Left forelimb (tissue), 1 donor: ENCODE data around the gene RPL29.
A peak's percentile ranks its signal among the peaks of the same experiment; 100 is the strongest.
"Not testable (repeated sequence)": the region's sequence is repeated elsewhere in the genome, so short reads cannot be mapped to it uniquely, and the experiment has no call there.

Source experiments
- DNase-seq: peaks from one replicate; pipeline ENCODE4 v3.0.0-alpha.2; 2018; ENCODE audit warnings: low spot score

The RPL29 gene

GRCh38 chr3:52005571-52005986 is 9.9 kb upstream of the RPL29 start:
- peak; percentile 77 for DNase-seq

GRCh38 chr3:52004906-52005395 is 9.3 kb upstream of the RPL29 start:
- DNase-seq, result no peak

GRCh38 chr3:52004163-52004787 is 8.6 kb upstream of the RPL29 start:
- peak; percentile 78 for DNase-seq

- DNase-seq, result no peak
Measured at GRCh38 chr3:52002748-52003147, 7.1 kb upstream of the RPL29 start.

- peak; percentile 86 for DNase-seq
Measured at GRCh38 chr3:52001443-52001974, 5.8 kb upstream of the RPL29 start.

DNA sequence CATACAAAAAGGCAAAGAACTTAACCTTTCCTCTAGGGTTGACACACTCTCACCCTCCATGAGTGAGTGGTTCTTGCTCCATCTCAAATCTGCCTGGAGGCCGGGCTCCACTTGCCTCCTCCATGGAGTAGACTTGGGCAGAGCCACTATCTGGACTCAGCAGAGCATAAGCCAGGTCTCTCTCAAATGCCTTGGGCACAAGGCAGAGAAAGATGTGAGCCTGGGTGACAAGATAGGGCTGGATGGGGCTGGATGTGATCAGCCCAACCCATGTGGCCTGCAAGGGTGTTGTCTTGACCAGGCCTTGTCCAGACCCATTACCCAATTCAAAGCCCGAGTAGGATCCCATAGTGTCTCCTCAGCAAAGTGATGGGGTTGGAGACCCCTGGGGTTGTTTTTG is 4.2 kb upstream of the RPL29 start:
- no peak for DNase-seq

DNA sequence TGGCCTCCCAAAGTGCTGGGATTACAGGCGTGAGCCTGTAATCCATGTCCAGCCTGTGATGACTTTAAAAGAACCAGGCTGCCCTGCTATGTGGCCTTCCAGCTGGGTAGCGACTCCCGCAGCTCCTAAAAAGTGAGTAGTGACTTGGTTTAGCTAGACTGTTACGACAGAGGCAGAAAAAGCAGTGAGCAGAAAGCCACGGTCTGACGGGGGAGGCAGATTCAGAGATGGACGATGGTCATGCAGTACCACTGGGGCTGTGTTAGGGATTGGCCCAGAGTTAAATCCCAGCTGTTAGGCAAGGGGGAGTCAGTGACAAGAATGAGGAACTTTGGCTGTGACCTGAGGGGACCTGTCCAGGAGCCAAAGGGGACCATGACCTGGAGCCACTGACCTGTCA is 3.1 kb upstream of the RPL29 start:
- DNase-seq, result no peak

GRCh38 chr3:51997935-51998596 is 2.4 kb upstream of the RPL29 start:
- no peak for DNase-seq

GRCh38 chr3:51997172-51997571 is 1.5 kb upstream of the RPL29 start:
- DNase-seq, result no peak

GRCh38 chr3:51994530-51994929 is 1.2 kb downstream of the RPL29 start:
- no peak for DNase-seq

DNA sequence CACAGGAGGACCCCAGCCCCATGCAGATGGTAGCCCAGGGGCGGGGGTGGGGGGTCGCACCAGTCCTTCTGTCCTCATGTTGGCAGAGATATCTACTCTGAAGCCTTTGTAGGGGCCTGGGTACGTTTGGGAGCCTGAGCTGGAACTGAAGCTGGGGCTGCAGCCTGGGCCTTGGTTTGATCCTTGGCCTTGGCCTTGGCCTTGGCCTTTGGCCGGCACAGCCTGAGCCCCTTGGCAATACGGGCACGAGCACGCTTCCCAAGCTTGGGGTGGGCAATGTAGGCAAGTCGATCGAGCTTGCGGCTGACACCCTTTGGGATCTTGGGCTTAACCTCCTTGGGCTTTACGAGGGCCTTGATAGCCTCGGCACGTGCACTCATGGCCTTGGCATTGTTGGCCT is 2.0 kb downstream of the RPL29 start:
- DNase-seq, result not testable (repeated sequence)

DNA sequence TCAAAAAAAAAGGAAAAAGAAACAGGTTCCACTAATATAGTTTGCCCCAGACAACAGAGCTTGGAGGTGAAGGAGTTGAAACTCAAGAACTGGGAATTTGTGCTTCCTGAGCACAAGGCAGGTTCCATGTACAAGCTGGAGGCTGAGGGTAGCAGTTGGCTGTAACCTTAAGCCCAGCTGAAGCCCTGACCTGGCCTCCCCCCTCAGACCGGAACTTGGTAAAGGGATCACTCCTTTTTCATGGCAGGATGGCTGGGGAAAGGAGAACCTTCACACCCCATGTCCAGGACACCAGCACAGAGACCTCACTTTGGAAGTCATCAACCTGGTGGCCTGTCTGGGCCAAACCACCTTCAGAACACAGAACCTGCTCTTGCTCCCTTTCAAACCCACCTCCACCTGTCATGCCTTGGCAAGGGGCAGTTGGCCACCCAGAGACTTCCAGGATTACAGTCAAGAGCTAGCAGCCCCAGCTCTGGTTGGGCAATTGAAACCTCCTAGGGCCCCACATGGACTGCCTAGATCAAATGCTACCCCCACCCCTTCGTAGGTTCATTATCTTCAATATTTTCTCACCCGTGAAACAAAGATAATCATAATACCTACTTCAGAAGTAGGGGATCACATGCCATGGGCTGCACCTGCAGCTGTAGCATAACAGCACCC is 3.5 kb downstream of the RPL29 start:
- DNase-seq, result no peak

DNA sequence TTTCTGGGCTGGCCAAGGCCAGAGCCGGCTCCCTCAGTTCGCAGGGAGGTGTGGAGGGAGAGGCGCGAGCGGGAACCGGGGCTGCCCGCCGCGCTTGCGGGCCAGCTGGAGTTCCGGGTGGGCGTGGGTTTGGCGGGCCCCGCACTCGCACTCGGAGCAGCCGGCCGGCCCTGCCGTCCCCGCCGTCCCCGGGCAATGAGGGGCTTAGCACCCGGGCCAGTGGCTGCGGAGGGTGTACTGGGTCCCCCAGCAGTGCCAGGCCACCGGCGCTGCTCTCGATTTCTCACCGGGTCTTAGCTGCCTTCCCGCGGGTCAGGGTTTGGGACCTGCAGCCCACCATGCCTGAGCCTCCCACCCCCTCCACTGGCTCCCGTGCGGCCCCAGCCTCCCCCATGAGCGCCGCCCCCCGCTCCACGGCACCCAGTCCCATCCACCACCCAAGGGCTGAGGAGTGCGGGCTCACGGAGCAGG is 5.2 kb downstream of the RPL29 start:
- not testable (repeated sequence) for DNase-seq

- DNase-seq, result no peak
Measured at GRCh38 chr3:51988286-51989146, 7.2 kb downstream of the RPL29 start.

DNA sequence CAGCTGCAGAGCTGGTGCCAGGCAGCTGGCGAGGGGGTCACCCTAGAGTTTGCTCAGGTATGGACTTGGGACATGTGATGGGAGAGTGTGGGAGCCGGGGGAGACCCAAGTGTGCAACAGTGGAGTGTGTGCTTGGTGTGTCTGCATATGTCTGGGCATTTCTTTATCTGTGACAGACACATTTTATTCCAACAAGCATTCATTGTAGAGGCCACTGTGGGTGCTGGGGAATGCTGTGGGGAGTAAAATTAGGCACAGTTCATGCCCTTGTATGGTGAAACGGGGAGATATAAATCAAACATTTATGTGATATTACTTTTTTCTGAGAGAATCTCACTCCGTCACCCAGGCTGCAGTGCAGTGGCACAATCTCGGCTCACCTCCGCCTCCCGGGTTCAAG is 8.1 kb downstream of the RPL29 start:
- no peak for DNase-seq

DNA sequence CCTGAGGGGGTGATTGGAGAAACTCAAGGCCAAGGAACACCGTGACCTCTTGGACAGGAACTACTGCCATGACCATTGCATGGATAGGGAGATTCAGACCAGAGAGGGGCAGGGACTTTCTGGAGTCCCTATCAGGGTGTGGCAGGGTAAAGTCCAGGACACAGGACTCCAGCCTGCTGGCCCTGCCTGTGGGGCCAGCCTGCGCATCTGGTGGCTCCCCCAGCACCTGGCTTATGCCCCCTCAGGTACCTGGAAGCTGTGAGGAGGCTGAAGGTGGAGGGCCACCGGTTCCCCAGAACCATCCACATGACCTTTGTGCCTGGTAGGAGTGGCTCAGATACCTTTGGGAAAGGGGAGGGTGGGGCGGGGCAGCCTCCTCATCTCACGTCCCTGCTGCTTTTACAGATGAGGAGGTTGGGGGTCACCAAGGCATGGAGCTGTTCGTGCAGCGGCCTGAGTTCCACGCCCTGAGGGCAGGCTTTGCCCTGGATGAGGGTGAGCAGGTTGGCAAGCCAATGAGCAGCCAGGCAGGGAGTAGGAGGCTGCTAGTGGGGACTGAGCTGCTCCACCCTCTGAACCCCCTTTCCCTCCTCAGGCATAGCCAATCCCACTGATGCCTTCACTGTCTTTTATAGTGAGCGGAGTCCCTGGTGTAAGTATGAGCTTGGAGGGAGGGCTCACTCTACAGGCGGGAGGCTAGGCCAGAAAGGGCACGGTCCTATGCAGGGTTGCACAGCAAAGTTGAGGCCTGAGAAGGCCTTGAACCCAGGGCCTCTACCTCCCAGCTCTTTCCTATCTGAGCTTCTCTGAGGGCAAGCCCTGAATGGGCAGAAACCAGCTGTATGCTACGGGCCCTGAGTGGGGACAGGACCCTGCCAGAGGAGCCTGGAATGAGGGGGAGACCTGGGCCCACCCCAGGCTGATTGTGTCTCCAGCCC is 9.4 kb downstream of the RPL29 start:
- no peak for DNase-seq

DNA sequence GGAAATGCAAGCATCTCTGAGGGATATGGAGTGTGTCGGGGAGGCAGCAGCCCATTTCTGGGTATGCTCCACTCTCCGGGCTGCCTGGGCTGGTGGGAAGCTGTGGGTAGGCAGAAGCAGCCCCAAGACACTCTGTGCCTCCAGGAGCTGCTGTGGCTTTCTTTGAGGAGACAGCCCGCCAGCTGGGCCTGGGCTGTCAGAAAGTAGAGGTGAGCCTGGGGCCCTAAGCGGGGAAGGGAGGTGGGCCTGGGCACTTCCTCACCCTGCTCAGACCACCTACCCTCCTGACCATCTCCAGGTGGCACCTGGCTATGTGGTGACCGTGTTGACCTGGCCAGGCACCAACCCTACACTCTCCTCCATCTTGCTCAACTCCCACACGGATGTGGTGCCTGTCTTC is 10.6 kb downstream of the RPL29 start:
- DNase-seq, result no peak

GRCh38 chr3:51984269-51984647 is 11.4 kb downstream of the RPL29 start:
- no peak for DNase-seq

GRCh38 chr3:51983578-51984268 is 12.0 kb downstream of the RPL29 start:
- DNase-seq, result no peak
